HG03045 (cell line): ENCODE results near the gene TMUB1.

ENCODE experiments used
- ATAC-seq: cut with Tn5 transposase; IDR thresholded peaks from one replicate; pipeline ENCODE4 v1.9.1; 2021; ENCODE audit warnings: mild to moderate bottlenecking, moderate library complexity; ENCODE audit not compliant: unreplicated experiment

TMUB1 gene

GRCh38 chr7:151104411-151105235 is 21.3 kb upstream of the TMUB1 start:
- no peak for ATAC-seq

GRCh38 chr7:151103973-151104372 is 20.7 kb upstream of the TMUB1 start:
- no peak for ATAC-seq

GRCh38 chr7:151102991-151103390 is 19.7 kb upstream of the TMUB1 start:
- no peak for ATAC-seq

- ATAC-seq = no peak
Observed at GRCh38 chr7:151101621-151102396, 18.5 kb upstream of the TMUB1 start.

GRCh38 chr7:151100921-151101320 is 17.6 kb upstream of the TMUB1 start:
- ATAC-seq = no peak

- ATAC-seq = no peak
Observed at GRCh38 chr7:151099486-151100211, 16.4 kb upstream of the TMUB1 start.

GRCh38 chr7:151095828-151096475 is 12.7 kb upstream of the TMUB1 start:
- no peak for ATAC-seq

- no peak for ATAC-seq
Observed at GRCh38 chr7:151095123-151095797, 12.0 kb upstream of the TMUB1 start.

- no peak for ATAC-seq
Observed at GRCh38 chr7:151094675-151095074, 11.4 kb upstream of the TMUB1 start.

GRCh38 chr7:151093748-151094147 is 10.5 kb upstream of the TMUB1 start:
- no peak for ATAC-seq

GRCh38 chr7:151091988-151092387 is 8.7 kb upstream of the TMUB1 start:
- ATAC-seq = no peak

GRCh38 chr7:151091431-151091830 is 8.1 kb upstream of the TMUB1 start:
- ATAC-seq = no peak

GRCh38 chr7:151091003-151091402 is 7.7 kb upstream of the TMUB1 start:
- no peak for ATAC-seq

GRCh38 chr7:151089893-151090730 is 6.8 kb upstream of the TMUB1 start:
- no peak for ATAC-seq

- ATAC-seq = no peak
Observed at GRCh38 chr7:151088856-151089699, 5.8 kb upstream of the TMUB1 start.

- ATAC-seq = no peak
Observed at GRCh38 chr7:151088019-151088855, 4.9 kb upstream of the TMUB1 start.

GRCh38 chr7:151087245-151088018 is 4.1 kb upstream of the TMUB1 start:
- no peak for ATAC-seq
